Lung microvascular endothelial cell (primary cell): ENCODE measurements around the gene GSTO1. TPM values are rescaled to one million over a fixed set of nuclear protein-coding genes. Genes with fewer than 3 reads are reported as not detected.

Source experiments
- DNase-seq, 2 donors: peaks; one replicate each; pipeline versions ENCODE4 v3.0.0 to v3.0.0-alpha.2; 2010; ENCODE audit warnings: low read depth in 2 of 2
- total RNA-seq: library from RNA; depleted of rRNA; stranded (reverse); fragments of >200 nt; gene quantifications from 2 replicates; pipeline ENCODE4 v1.2.1, GENCODE V29; 2014

The GSTO1 gene
- total RNA-seq, 1 donor from 2014 or later, result 220 TPM

- peak; percentile 35 to 59 for DNase-seq
Measured at GRCh38 chr10:104274762-104275721, 20.4 kb downstream of the GSTO1 start.

DNA sequence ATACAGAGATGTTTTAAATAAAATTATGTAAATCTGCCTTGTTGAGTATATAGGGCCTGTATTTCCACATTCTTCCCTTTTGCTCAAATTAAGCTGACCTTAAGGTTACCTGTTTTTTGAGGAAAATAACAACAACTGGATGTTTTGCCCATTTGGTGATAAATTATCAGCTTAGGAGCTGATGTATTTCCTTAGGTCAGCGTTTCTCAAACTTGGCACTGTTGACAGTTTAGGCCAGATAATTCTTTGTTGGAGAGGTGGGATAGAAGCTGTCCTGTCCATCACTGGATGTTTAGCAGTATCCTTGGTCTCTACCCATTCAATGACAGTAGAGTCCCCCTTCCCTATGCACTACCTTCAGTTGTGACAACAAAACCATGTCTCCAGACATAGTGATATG, 21.5 kb downstream of the GSTO1 start:
- no peak for DNase-seq

DNA sequence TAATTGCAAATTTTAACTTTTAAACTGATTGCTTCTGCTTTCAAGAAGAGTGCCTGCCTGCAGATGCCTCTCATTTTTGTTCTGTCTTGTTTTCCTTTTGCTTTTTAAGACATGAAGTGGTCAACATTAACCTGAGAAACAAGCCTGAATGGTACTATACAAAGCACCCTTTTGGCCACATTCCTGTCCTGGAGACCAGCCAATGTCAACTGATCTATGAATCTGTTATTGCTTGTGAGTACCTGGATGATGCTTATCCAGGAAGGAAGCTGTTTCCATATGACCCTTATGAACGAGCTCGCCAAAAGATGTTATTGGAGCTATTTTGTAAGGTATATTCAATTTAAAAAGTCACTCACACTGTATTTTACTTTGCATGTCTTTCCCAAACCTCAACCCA, 23.1 kb downstream of the GSTO1 start:
- peak in 1 of 2 donors; percentile 33 for DNase-seq

GRCh38 chr10:104279550-104280259, 25.0 kb downstream of the GSTO1 start:
- DNase-seq, result no peak

GRCh38 chr10:104281694-104282093, 27.0 kb downstream of the GSTO1 start:
- DNase-seq, result no peak

- no peak for DNase-seq
Measured at GRCh38 chr10:104284846-104285245, 30.2 kb downstream of the GSTO1 start.

DNA sequence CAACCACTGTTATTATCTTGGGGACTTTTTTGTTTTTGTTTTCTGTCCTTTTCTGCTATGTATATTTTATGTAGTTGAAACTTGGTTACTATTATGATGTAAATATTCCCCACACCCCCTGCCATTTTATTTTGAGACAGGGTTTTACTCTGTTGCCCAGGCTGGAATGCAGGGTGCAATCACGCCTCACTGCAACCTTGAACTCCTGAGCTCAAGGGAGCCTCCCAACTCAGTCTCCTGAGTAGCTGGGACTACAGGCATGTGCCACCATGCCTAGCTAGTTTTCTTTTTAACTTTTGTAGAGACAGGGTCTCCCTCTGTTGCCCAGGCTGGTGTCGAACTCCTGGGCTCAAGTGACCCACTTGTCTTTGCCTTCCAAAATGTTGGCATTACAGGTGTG, 32.2 kb downstream of the GSTO1 start:
- no peak for DNase-seq

DNA sequence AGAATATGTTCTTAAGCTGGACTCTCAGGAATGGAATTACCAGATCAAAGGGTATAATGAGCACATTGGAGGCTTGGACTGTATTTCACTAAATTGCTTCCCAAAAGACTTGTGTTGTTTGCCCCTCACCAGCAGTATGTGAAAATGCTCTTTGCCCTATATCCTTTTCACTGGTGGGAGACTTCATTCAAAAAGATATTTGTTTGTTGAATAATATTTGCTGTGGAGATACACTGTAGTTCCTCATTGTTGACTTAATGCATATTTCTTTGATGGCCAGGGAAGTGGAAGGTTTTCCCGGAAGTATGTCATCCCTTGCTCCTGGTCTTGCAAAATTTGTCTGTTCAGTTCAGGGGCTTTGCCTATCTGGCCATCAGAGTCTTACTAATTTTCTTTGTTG, 33.7 kb downstream of the GSTO1 start:
- DNase-seq, result no peak

DNA sequence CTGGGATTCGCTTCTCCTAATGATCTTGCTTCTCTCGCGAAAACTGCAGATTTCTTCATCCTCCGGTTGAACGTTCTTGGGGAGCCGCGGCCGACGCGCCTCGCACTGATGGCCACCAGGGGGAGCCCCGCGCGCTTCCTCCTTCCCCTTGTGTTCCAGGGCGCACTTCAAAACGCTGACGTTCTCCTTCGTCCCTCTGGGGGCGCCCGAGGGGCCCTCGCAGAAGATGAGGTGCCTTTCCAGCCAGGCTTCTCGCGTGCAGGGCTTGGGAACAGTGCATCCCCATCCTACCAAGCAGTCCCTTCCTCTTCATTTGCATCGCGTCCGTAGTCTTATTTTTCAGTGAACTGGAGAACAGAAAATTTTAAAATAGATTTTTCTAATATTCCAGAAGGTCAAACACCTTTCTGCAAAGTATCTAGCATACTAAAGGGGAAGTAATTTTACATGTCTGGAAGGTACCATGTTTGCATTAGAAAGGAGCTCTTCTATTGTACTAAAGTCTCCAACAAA, 36.8 kb downstream of the GSTO1 start:
- DNase-seq, result peak; percentile 89 to 91

DNA sequence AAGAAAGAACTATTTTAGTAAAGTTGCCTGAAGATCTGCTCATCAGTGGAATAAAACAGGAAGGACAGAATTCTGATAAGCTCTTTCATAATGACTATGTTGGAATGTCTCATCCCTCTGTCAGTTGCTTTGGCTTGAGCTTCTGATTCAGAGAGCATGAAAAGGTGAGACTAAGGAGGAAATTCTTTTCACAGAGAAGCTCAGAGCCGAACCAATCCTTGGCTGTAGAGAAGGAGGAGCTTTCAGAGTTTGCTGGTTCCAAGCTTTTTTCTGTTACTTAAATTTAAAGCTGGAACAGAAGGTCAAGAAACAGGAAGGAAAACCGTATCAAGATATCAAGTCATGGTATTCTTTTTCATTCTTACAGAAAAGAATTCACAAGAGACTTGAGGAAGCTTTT, 38.3 kb downstream of the GSTO1 start:
- DNase-seq, result peak in 1 of 2 donors; percentile 79

DNA sequence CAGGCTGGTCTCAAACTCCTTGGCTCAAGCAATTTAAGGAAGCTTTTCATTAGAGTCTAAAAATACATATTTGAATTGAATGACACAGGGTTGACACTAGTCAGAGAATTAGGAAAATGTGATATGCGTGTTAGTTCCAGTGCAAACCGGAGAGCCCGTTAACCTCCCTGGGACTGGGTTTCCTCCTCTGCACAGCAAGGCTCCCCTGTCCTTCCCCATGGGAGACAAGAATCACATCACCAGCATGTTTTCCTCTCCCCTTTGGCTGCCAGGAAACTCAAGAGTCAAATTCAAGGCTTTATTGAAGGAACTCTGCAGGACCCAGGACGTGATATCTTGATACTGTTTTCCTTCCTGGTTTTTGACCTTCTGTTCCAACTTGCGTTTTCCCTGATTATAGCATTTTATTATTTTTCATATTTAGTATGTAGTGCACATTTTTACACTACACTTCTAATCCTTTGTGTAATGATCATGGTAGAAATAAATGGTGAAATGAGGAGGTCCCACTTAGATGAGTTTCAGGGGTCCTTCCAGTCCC, 39.2 kb downstream of the GSTO1 start:
- peak in 1 of 2 donors; percentile 23 for DNase-seq

DNA sequence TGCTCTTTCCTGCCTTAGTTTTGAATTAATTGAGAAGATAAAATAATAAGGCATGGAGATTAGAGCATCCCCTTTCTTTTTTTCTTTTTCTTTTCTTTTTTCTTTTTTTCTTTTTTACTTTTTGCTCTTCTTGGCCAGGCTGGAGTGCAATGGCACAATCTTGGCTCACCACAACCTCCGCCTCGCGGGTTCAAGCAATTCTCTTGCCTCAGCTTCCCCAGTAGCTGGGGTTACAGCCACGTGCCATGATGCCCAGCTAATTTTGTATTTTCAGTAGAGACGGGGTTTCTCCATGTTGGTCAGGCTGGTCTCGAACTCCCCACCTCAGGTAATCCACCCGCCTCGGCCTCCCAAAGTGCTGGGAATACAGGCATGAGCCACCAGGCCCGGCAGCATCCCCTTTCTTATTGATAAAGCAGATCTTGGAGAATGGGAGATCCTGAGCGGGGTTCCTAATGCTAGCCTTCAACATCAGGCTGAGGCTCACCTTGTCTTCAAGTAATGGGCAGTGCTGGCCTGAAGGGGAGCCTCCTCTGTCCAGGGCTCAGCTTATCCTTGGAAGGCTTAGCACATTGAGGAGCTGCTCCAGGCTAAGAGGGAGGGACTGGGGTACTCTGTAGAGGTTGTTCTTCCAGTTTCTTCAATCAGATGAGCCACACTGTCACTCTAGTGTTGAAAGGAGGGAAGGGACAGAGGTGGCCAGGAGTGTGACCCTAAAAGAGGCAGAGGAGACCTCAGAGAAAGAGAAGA, 42.2 kb downstream of the GSTO1 start:
- no peak for DNase-seq

DNA sequence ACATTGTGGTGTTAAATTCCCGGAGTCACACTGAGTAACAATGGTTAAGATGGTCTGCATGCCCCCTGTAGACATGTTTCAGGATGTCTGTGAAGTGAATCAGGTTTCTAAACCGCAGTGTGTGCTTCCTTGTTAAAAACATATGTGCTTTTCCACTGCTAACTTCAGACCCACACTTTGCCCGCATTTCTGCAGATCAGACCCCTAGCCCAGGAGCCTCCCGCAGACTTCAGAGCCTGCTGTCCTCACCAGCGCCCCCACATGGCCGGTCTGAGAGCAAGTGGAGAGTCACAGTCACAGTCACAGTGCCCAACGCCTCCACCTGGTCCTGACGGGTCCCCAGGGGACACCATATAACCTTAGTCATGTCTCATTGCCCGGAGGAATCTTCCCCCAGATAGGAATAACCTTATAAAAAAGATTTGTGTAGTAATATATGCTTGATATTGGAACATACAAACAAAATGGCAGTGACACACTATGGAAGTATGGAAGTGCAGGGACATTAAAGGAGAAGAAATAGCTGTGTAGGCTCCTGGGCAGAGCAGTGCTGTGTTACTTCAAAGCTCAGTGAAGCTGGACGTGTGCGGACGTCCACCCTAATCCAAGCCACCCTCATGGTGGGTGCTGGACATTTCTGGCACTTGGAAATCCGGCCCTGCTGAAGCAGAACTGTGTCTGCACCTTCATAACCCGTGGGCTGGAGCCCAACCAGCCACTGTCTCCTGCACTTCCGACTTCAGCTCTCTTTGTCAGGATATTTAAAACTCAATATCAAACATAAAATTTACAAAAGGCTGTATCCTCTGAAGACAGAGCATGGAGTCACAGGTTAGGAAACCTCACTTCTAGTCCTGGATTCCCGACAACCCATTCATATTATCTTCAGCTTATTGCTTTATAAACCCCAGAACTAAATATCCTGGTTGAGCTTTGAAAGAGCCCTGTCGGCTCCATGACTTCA, 43.3 kb downstream of the GSTO1 start:
- peak; percentile 59 to 72 for DNase-seq

GRCh38 chr10:104299031-104299904, 44.6 kb downstream of the GSTO1 start:
- peak; percentile 75 to 95 for DNase-seq

- peak; percentile 99 for DNase-seq
Measured at GRCh38 chr10:104300002-104300735, 45.5 kb downstream of the GSTO1 start.

DNA sequence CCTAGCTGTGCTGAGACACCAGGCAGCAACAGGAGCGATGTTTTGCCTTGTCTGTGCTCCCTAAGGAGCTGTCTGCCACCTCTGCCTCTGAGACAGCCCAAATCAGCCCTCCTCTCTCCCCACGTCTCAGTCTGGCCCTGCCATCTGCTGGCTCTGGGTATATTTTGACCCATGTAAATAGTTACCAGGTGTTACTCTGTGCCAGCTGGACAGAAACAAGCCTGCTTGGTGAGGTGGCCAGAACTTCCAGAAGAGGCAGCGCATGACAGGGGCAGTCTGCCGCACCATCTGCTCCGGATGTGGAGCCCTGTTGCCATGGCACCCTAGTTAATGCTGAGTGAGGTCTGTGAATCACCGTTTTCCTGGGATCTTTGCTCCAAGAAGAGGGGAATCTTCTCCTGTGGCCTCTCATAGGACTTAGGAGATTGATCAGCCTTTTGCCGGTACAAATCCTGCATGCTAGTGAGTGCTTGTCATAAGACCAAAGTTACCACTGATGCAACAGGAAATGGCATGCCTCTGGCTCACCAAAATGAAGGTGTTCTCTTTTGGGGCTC, 46.1 kb downstream of the GSTO1 start:
- DNase-seq, result peak; percentile 89 to 99

GRCh38 chr10:104301907-104302690, 47.4 kb downstream of the GSTO1 start:
- peak in 1 of 2 donors; percentile 53 for DNase-seq
